DND-41 (cell line): ENCODE measurements around the gene CREBZF.
A peak's percentile ranks its signal among the peaks of the same experiment; 100 is the strongest.

Experiments used
- ATAC-seq: fragments of 200-7000 bp; cut with Tn5 transposase; 3 replicates; pipeline ENCODE4 v1.9.1; 2021; ENCODE audit warnings: low read depth; ENCODE audit not compliant: insufficient read depth
- DNase-seq: peaks from one replicate; pipeline ENCODE4 v3.0.0-alpha.2; 2020
- H2AFZ ChIP-seq: 2 replicates; pipeline ENCODE4 v1.6.0; 2012; ENCODE audit warnings: low read depth, low read length
- H3K27ac ChIP-seq: 2 replicates; pipeline ENCODE4 v1.5.1; 2012; ENCODE audit warnings: low read length, inconsistent platforms
- H3K27me3 ChIP-seq: fragments of 200-600 bp; sonication (generic); 2 replicates; pipeline ENCODE4 v1.6.0; 2012; ENCODE audit warnings: low read length, mild to moderate bottlenecking, inconsistent platforms; ENCODE audit not compliant: insufficient read depth, poor library complexity
- H3K36me3 ChIP-seq: 2 replicates; pipeline ENCODE4 v1.5.1; 2012; ENCODE audit warnings: low read length, inconsistent platforms; ENCODE audit not compliant: insufficient read depth
- H3K4me1 ChIP-seq: 2 replicates; pipeline ENCODE4 v1.5.1; 2012; ENCODE audit warnings: mild to moderate bottlenecking, low read length; ENCODE audit not compliant: insufficient read depth
- H3K4me2 ChIP-seq: 2 replicates; pipeline ENCODE4 v1.6.0; 2012; ENCODE audit warnings: mild to moderate bottlenecking, moderate library complexity, low read length, inconsistent platforms; ENCODE audit not compliant: insufficient read depth
- H3K4me3 ChIP-seq, 2 experiments: fragments of 200-600 bp in 1 of 2; shearing (Covaris generic) in 1 of 2; 2 replicates each; pipeline ENCODE4 v1.5.1; 2012 to 2016; ENCODE audit warnings: inconsistent platforms in 2 of 2, low read length in 2 of 2, mild to moderate bottlenecking in 2 of 2, low read depth in 1 of 2, moderate library complexity in 1 of 2
- H3K79me2 ChIP-seq: 2 replicates; pipeline ENCODE4 v1.6.0; 2012; ENCODE audit warnings: low read length, inconsistent platforms; ENCODE audit not compliant: insufficient read depth
- H3K9ac ChIP-seq: 2 replicates; pipeline ENCODE4 v1.6.0; 2012; ENCODE audit warnings: low read depth, mild to moderate bottlenecking, inconsistent platforms, low read length, moderate library complexity
- H3K9me3 ChIP-seq: 2 replicates; pipeline ENCODE4 v1.5.1; 2012; ENCODE audit warnings: low read length, moderate library complexity, mild to moderate bottlenecking, inconsistent platforms; ENCODE audit not compliant: insufficient read depth, severe bottlenecking
- H4K20me1 ChIP-seq: 2 replicates; pipeline ENCODE4 v1.6.0; 2012; ENCODE audit warnings: low read length; ENCODE audit not compliant: insufficient read depth
- CTCF ChIP-seq: IDR thresholded peaks from 2 replicates; pipeline ENCODE4 v1.5.1; 2012; ENCODE audit warnings: borderline replicate concordance, low read length, moderate library complexity, mild to moderate bottlenecking; ENCODE audit not compliant: poor library complexity, severe bottlenecking; ENCODE audit errors: extremely low read depth
- EZH2 ChIP-seq: IDR thresholded peaks from 3 replicates; pipeline ENCODE4 v1.6.1; 2012; ENCODE audit warnings: borderline replicate concordance, low read depth, mild to moderate bottlenecking, moderate library complexity, low read length, inconsistent platforms; ENCODE audit not compliant: severe bottlenecking

Gene CREBZF

GRCh38 chr11:85680897-85681296, 16.0 kb upstream of the CREBZF start:
- Histone ChIP-seq H3K27me3 (peaks cover 37% of the 10 kb centered on the region), H3K79me2 (no peaks in the 10 kb centered on the region), H3K4me2 (no peak overlapping the region), H2AFZ (no peak overlapping the region), H3K27ac (no peak overlapping the region), H3K4me1 (no peaks in the 10 kb centered on the region), H4K20me1 (no peaks in the 10 kb centered on the region), H3K36me3 (no peaks in the 10 kb centered on the region), H3K4me3 (no peak overlapping the region), H3K9me3 (no peaks in the 10 kb centered on the region), H3K9ac (no peak overlapping the region)
- DNase-seq (no peak), ATAC-seq (peak; percentile 39)
- TF ChIP-seq EZH2: no peak
- no peak for TF ChIP-seq CTCF

DNA sequence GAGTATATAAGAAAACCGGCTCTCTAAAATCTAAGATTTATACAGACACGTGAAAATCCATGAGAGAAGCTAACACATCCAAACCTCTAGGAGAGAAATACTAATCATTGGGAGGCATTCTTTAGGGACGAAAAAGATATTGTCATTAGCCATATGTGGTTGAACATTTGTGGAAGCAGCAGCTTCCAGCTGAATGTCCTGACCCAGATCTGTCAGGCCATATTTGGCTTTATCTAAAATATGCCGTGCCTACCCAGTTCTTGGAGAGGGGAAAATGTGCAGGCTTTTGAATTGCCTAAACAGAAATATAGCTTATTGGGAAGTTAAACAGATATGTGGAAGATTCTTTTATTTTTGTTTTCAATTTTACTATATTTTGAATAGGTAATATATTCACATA, 14.6 kb upstream of the CREBZF start:
- no peaks in the 10 kb centered on the region for H3K9me3 ChIP-seq
- no peak overlapping the region for H3K9ac ChIP-seq
- H3K79me2 ChIP-seq: no peaks in the 10 kb centered on the region
- no peak overlapping the region for H2AFZ ChIP-seq
- DNase-seq (no peak), ATAC-seq (no peak)
- peaks cover 38% of the 10 kb centered on the region for H3K27me3 ChIP-seq
- no peak overlapping the region for H3K27ac ChIP-seq
- no peaks in the 10 kb centered on the region for H4K20me1 ChIP-seq
- H3K36me3 ChIP-seq: no peaks in the 10 kb centered on the region
- TF ChIP-seq CTCF: no peak
- TF ChIP-seq EZH2: no peak
- no peak overlapping the region for H3K4me3 ChIP-seq
- H3K4me2 ChIP-seq: no peak overlapping the region
- no peaks in the 10 kb centered on the region for H3K4me1 ChIP-seq

GRCh38 chr11:85673393-85673792, 8.5 kb upstream of the CREBZF start:
- Histone ChIP-seq H3K9ac (no peak overlapping the region), H3K4me3 (no peak overlapping the region), H3K27ac (no peak overlapping the region), H2AFZ (no peak overlapping the region), H3K27me3 (peaks cover 36% of the 10 kb centered on the region), H3K4me1 (no peaks in the 10 kb centered on the region), H3K9me3 (no peaks in the 10 kb centered on the region), H4K20me1 (no peaks in the 10 kb centered on the region), H3K4me2 (no peak overlapping the region), H3K36me3 (no peaks in the 10 kb centered on the region), H3K79me2 (no peaks in the 10 kb centered on the region)
- DNase-seq (no peak), ATAC-seq (no peak)
- TF ChIP-seq CTCF (no peak), EZH2 (no peak)
